GM18505 (cell line): ENCODE results near the gene ZNF232.
"Not testable (repeated sequence)": the region's sequence is repeated elsewhere in the genome, so short reads cannot be mapped to it uniquely, and the experiment has no call there.

Experiments used
- ATAC-seq: cut with Tn5 transposase; IDR thresholded peaks from one replicate; pipeline ENCODE4 v1.9.1; 2021; ENCODE audit not compliant: unreplicated experiment
- POLR2A ChIP-seq: IDR thresholded peaks from 4 replicates; pipeline ENCODE4 v1.6.1; 2011; ENCODE audit warnings: borderline replicate concordance; ENCODE audit not compliant: insufficient read depth, insufficient read length; ENCODE audit errors: extremely low read depth

Gene ZNF232

DNA sequence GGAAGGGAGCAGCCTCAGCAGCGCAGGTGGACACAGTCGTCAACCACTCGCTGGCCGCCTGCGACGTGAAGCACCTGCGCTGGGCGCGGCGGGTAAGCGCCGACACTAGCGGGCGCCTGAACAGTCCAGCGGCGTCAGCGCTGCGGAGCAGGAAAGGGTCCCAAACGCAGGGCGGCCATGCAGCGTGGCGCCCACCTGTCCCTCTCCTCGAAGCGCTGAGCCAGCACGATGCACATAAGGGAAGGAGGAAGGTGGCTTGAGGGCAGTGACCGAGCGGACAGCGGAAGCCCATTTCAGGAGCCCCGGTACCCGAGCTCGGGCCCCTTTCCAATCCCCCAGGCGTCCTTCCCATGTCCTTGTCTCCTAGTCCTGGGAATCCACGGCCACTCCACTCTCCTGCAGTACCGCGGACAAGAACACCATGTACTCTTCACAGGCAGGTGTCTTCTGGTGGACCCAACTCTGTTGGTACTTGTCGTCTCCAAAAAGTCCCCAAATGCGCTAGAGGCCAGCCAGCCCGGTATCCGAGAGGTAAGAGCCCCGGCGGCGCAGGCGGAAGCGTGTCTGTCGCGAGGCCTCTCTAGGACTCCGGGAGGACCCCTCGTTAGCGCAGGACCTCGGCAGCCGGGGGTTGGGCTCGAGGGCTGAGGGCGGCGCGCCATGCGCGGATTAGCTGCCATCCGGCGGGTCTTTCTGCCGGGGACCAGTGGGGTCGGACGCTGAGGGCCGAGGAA lies 14.4 kb downstream of the ZNF232 start:
- no peak for TF ChIP-seq POLR2A
- ATAC-seq, result no peak

DNA sequence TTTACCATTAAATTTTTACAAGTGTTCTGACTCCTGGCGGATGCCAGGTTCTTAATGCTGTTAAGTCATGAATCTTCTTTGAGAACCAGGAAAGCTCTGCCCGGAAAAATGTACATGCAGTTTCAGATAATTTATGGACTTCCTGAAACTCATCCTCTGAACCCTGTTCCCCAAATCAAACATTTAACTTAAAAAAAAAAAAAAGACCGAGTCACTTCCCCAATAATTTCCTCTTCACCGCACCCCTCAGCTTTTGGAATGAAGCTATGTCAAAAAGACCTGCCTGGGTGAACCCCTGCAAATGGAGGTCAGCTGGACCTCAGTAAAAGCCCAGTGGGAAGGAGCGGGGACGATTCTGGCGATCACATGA lies 15.0 kb downstream of the ZNF232 start:
- ATAC-seq, result no peak
- no peak for TF ChIP-seq POLR2A

DNA sequence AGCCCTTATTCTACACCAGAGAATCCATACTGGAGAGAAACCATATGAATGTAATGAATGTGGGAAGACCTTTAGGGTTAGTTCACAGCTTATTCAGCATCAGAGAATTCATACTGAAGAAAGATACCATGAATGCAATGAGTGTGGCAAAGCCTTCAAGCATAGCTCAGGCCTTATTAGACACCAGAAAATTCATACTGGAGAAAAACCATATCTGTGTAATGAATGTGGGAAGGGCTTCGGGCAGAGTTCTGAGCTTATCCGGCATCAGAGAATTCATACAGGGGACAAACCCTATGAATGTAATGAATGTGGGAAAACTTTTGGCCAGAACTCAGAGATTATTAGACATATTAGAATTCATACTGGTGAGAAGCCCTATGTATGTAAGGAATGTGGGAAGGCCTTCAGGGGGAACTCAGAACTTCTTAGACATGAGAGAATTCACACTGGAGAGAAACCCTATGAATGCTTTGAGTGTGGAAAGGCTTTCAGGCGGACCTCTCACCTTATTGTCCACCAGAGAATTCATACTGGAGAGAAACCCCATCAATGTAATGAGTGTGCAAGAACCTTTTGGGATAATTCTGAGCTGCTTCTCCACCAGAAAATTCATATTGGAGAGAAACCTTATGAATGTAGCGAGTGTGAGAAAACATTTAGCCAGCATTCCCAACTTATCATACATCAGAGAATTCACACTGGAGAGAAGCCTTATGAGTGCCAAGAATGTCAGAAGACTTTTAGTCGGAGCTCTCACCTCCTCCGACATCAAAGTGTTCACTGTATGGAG lies 19.3 kb downstream of the ZNF232 start:
- no peak for ATAC-seq
- TF ChIP-seq POLR2A, result no peak

DNA sequence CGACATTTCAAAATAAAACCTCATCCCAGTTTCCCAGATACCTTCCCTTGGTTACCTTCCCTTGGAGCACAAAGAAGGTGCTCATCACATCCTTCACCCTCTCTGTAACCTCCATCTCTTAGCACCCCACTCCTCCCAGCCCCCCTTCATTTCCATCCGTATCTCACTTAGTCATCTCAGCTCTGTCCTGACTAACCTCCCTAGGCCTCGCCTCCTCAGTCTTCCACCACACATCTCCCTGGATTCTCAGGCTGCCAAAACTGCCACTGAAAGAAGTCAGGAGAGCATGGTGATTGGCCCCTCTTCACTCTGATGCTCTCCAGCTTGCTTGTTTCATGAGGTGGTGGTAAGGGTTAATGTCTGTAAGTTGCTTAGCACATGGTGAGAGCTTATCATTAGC lies 31.1 kb downstream of the ZNF232 start:
- no peak for TF ChIP-seq POLR2A

DNA sequence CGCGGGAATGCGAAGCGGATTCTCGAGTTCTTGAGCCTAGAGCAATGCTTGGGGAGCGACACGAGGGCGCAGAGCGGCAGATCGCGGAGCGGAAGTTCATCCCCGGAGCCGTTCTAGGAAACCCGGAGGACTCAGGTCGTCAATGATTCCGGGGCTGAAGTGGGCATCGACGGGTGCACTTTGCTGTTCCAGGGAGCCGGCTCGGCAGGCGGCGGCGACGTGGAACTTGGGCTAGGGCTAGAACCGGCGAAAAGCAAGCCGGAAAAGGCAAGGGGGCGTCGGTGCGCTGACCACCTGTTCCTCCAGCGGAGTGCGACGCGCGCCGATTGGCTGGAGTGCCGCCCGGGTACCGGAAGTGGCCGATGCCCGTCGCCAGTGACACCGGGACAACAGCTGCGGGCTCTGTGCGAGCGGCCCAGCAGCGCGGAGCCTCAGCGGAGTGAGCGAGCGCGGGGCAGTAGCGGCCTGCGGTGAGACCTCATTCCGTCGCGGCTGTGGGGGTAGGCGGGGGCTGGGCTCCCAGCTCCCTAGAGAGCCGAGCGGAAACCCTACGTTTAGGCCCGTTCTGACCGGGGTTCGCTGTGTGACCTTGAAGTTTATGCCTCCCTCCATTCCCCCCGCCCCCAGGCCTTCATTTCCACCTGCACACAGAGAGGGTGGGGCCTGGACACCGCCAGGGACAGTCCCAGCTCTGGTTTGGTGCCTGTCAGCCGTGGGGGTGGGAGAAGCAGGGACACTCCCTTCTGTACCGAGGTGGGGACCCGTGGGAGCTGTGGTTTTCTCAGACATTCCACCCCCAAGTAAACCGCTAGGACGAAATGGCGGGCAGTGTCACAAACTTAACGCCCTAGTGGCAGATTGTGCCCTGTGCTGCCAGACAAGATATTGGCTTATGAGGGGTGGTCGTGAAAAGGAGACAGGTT lies 33.3 kb downstream of the ZNF232 start, which contains the start of gene ZFP3:
ZFP3 (plus strand) TSS at position 362 of the 923 bp plus-strand sequence. CDS start 13,038 bp downstream, outside the sequence.
- ATAC-seq, result peak; percentile 77

More for the DNA sequence above, 31.1 kb downstream of the ZNF232 start:
- ATAC-seq, result no peak

DNA sequence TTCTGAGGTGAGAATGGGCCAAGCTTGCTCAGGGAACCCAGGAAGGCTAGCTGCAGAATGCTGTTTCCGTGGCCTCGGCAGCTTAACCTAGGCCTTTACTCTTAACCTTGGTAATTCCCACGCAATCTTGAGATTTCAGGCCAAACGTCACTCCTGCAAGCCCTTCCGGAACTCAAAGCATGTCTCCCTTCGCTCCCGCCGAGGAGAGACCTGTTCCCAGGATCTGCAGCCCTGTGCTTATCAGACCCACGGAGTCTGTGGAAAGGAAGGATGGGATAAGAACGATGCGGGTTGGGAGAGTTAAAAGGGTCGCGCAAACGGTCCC lies 33.9 kb downstream of the ZNF232 start:
- ATAC-seq, result no peak
- no peak for TF ChIP-seq POLR2A

More for the DNA sequence above, 33.3 kb downstream of the ZNF232 start, which contains the start of gene ZFP3:
- TF ChIP-seq POLR2A, result peak; percentile 78

DNA sequence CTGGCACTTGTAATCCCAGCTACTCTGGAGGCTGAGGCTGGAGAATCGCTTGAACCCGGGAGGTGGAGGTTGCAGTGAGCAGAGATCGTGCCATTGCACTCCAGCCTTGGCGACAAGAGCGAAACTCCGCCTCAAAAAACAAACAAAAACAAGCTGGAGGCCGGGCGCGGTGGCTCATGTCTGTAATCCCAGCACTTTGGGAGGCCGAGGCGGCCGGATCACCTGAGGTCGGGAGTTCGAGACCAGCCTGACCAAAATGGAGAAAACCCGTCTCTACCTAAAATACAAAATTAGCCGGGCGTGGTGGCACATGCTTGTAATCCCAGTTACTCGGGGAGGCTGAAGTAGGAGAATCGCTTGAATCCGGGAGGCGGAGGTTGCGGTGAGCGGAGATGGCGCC lies 34.4 kb downstream of the ZNF232 start:
- not testable (repeated sequence) for ATAC-seq

DNA sequence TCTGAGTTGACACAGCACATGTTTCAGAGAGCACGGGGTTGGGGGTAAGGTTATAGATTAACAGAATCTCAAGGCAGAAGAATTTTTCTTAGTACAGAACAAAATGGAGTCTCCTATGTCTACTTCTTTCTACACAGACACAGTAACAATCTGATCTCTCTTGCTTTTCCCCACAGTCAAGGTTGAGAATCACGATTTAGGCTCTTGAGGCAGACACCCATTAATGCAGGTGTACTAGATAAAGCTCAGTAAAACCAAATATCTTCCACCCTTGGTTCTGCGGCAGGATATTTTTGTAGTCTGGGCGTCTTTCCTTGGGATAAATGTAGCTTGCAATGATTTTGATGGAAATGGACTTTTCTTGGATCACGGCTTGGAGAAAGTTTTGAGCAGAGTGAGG lies 36.2 kb downstream of the ZNF232 start:
- ATAC-seq, result not testable (repeated sequence)

DNA sequence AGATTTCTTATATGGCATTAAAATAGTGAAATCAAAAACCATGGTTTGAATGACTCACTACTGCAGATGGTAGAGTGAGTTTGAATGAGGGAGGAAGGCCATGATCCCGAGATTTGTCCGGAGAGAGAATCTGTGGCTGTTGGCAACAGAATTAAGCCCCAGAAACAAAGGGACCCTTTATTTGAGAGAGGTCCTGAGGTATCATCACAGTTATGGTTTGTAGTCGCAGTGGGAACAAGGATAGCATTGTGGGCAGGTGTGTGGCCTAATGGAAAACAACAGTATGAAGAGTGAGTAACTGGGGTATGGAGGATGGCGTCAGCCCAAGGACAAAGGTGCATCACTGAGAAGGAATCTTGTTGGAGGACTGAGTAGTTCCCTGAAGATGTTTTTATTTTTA lies 42.0 kb downstream of the ZNF232 start:
- no peak for TF ChIP-seq POLR2A
- no peak for ATAC-seq

DNA sequence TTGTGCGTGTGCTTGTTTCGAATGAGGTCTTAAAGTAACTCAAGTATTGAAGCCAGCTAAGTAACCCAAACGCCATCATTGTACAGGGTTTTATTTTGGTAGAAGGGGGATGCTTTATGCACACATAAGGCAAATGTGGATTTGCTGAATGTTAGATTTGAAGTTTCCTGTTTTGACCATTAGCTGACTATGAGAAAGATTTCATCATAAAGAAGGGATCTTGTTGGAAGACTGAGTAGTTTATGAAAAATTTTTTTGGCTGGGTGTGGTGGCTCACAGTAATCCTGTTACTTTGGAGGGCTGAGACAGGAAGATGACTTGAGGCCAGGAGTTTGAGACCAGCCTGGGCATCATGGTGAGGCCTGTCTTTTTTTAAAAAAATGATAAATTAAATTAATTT lies 43.4 kb downstream of the ZNF232 start:
- no peak for TF ChIP-seq POLR2A
- no peak for ATAC-seq

DNA sequence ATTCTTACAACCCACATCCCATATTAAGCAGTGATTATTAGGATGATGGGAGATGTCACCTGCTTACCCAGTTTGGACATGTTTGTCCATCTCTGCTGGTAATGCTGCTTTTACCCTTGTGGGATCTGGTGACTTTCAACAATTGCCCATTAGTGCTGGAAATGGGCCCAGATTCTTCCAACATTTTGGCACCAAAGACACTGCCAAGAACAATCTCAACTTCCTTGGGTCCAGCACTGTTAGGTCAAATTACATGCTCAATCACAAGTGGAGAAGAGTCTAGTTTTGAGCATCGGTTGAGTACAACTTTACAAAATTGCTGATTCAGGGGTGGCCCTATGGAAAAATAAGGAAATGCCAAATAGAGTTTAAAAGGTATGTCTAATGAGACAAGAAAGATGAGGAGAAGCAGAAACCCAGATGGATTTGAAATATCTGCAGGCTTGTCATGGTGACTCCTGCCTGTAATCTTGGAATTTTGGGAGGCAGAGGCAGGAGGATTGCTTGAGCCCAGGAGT lies 46.4 kb downstream of the ZNF232 start:
- no peak for ATAC-seq

More for the DNA sequence above, 46.4 kb downstream of the ZNF232 start:
- no peak for TF ChIP-seq POLR2A
